PC-3 (cell line): ENCODE measurements around the gene ATP5ME. TPM values are rescaled to one million over a fixed set of nuclear protein-coding genes. Genes with fewer than 3 reads are reported as not detected.

Experiments
- ATAC-seq: fragments of 200-7000 bp; cut with Tn5 transposase; 2 replicates; pipeline ENCODE4 v1.9.1; 2020; ENCODE audit warnings: mild to moderate bottlenecking, moderate library complexity
- BruUV-seq: library from RNA; stranded (reverse); fragments of 400-500 nt; replicated peaks from 2 replicates; lab custom pipeline; 2021; lab: Mats Ljungman, UMichigan
- CTCF ChIA-PET: fragments of 300-600 bp; sonication (Branson Sonifier 250); formaldehyde crosslinking; loops from one replicate; lab custom pipeline; 2022; ENCODE audit warnings: antibody characterized with exemption; lab: Charles Lee
- POLR2A ChIA-PET: fragments of 300-600 bp; sonication (Branson Sonifier 250); formaldehyde crosslinking; loops from one replicate; lab custom pipeline; 2022; ENCODE audit warnings: antibody characterized with exemption; ENCODE audit not compliant: unreplicated experiment; lab: Charles Lee
- DNase-seq: peaks from one replicate; pipeline ENCODE4 v3.0.0-alpha.2; 2015
- H2AFZ ChIP-seq: fragments of 300-600 bp; sonication (generic); 2 replicates; pipeline ENCODE4 v1.6.0; 2016; ENCODE audit warnings: antibody characterized with exemption, low read length
- H3F3A ChIP-seq: fragments of 300-600 bp; sonication (generic); one replicate; pipeline ENCODE4 v1.6.0; 2017; ENCODE audit warnings: antibody characterized with exemption, low read length, control low read depth, mild to moderate bottlenecking; ENCODE audit not compliant: unreplicated experiment
- H3K27ac ChIP-seq: fragments of 300-600 bp; sonication (generic); 2 replicates; pipeline ENCODE4 v1.5.1; 2016; ENCODE audit warnings: mild to moderate bottlenecking, low read length
- H3K27me3 ChIP-seq: fragments of 300-600 bp; sonication (generic); 2 replicates; pipeline ENCODE4 v1.6.1; 2016; ENCODE audit warnings: low read length, mixed read lengths
- H3K36me3 ChIP-seq: fragments of 300-600 bp; sonication (generic); 2 replicates; pipeline ENCODE4 v1.6.1; 2016; ENCODE audit warnings: low read depth, mixed run types, low read length, mixed read lengths
- H3K4me1 ChIP-seq: fragments of 300-600 bp; sonication (generic); 2 replicates; pipeline ENCODE4 v1.5.1; 2016; ENCODE audit warnings: low read length; ENCODE audit not compliant: insufficient read depth
- H3K4me2 ChIP-seq: fragments of 300-600 bp; sonication (generic); 2 replicates; pipeline ENCODE4 v1.6.0; 2016; ENCODE audit warnings: low read length
- H3K4me3 ChIP-seq: fragments of 300-600 bp; sonication (generic); 2 replicates; pipeline ENCODE4 v1.5.1; 2016; ENCODE audit warnings: mild to moderate bottlenecking, low read length, mixed read lengths
- H3K79me2 ChIP-seq: fragments of 300-600 bp; sonication (generic); 2 replicates; pipeline ENCODE4 v1.6.1; 2017; ENCODE audit warnings: low read length, mixed read lengths
- H3K9ac ChIP-seq: fragments of 300-600 bp; sonication (generic); 2 replicates; pipeline ENCODE4 v1.6.0; 2016; ENCODE audit warnings: mild to moderate bottlenecking, low read length
- H3K9me2 ChIP-seq: fragments of 300-600 bp; sonication (generic); replicated peaks from 2 replicates; pipeline ENCODE4 v1.6.1; 2016; ENCODE audit warnings: mixed run types, low read length, mixed read lengths
- H3K9me3 ChIP-seq: fragments of 300-600 bp; sonication (generic); 2 replicates; pipeline ENCODE4 v1.6.1; 2016; ENCODE audit warnings: low read length, mixed read lengths
- H4K20me1 ChIP-seq: fragments of 300-600 bp; sonication (generic); 2 replicates; pipeline ENCODE4 v1.6.1; 2016; ENCODE audit warnings: low read length, mixed read lengths
- CTCF ChIP-seq: fragments of 300-600 bp; sonication (generic); conservative IDR thresholded peaks from 2 replicates; pipeline ENCODE4 v1.5.1; 2017; ENCODE audit warnings: antibody characterized with exemption, low read depth, mild to moderate bottlenecking, low read length
- EZH2 ChIP-seq: fragments of 300-600 bp; sonication (generic); IDR thresholded peaks from one replicate; pipeline ENCODE4 v1.6.1; 2017; ENCODE audit warnings: antibody characterized with exemption, mild to moderate bottlenecking, low read length; ENCODE audit not compliant: unreplicated experiment
- EZH2phosphoT487 ChIP-seq: fragments of 300-600 bp; sonication (generic); IDR thresholded peaks from 2 replicates; pipeline ENCODE4 v1.6.1; 2018; ENCODE audit warnings: mild to moderate bottlenecking, antibody characterized with exemption, low read length, borderline replicate concordance
- intact Hi-C: fragments of 100-400 bp; cut with micrococcal nuclease; formaldehyde crosslinking; loops from 2 replicates; pipeline ENCODE4 v1.9.0; 2023
- total RNA-seq: library from RNA; depleted of rRNA; stranded (reverse); fragments of >200 nt; gene quantifications from 2 replicates; pipeline ENCODE4 v1.2.3, GENCODE V29; 2014; rRNA removed

Gene ATP5ME
- total RNA-seq, 1 experiment from 2014 or later = 579 TPM

- peaks cover 5% of the 10 kb centered on the region; the same call in 1 of the 2 replicates for H3K27me3 ChIP-seq
- H3K9ac ChIP-seq = no peak overlapping the region
- ChIA-PET POLR2A (no interaction called here), CTCF (no interaction called here)
- DNase-seq (no peak), ATAC-seq (no peak)
- H3F3A ChIP-seq = no peaks in the 10 kb centered on the region
- BruUV-seq = no TSS peak
- no peaks in the 10 kb centered on the region for H4K20me1 ChIP-seq
- no peak overlapping the region for H3K27ac ChIP-seq
- H3K4me2 ChIP-seq = no peak overlapping the region
- no peak overlapping the region for H2AFZ ChIP-seq
- H3K36me3 ChIP-seq = no peaks in the 10 kb centered on the region
- H3K9me2 ChIP-seq = no peaks in the 10 kb centered on the region
- H3K4me1 ChIP-seq = no peaks in the 10 kb centered on the region
- no peak overlapping the region for H3K4me3 ChIP-seq
- no peaks in the 10 kb centered on the region for H3K79me2 ChIP-seq
- intact Hi-C loops = no loop called here
- no peak for TF ChIP-seq CTCF
- no peak for TF ChIP-seq EZH2phosphoT487
- TF ChIP-seq EZH2 = no peak
- H3K9me3 ChIP-seq = no peaks in the 10 kb centered on the region
These were observed 50.0 kb downstream of the ATP5ME start for GRCh38 chr4:623914-624566.

GRCh38 chr4:622996-623913 lies 50.8 kb downstream of the ATP5ME start:
- Histone ChIP-seq H3K4me2 (no peak overlapping the region), H3F3A (no peaks in the 10 kb centered on the region), H3K9me2 (no peaks in the 10 kb centered on the region), H4K20me1 (no peaks in the 10 kb centered on the region), H3K79me2 (no peaks in the 10 kb centered on the region), H3K36me3 (no peaks in the 10 kb centered on the region), H3K4me3 (no peak overlapping the region), H3K9ac (no peak overlapping the region), H2AFZ (no peak overlapping the region), H3K9me3 (no peaks in the 10 kb centered on the region), H3K4me1 (no peaks in the 10 kb centered on the region), H3K27me3 (peaks cover 5% of the 10 kb centered on the region; the same call in 1 of the 2 replicates), H3K27ac (no peak overlapping the region)
- ATAC-seq (no peak), DNase-seq (no peak)
- intact Hi-C loops = no loop called here
- no TSS peak for BruUV-seq
- ChIA-PET CTCF (no interaction called here), POLR2A (no interaction called here)
- TF ChIP-seq CTCF = no peak
- TF ChIP-seq EZH2phosphoT487 = no peak
- no peak for TF ChIP-seq EZH2

Other genes starting within 250 kb of the ATP5ME start
- 17.5 and 23.1 TPM in 2 replicates for gene ZNF721, start 175.1 kb downstream of the ATP5ME start, total RNA-seq
- gene PIGG, start 175.1 kb downstream of the ATP5ME start, total RNA-seq = 21.2 and 27.9 TPM in 2 replicates
- gene TMEM271, start 98.0 kb downstream of the ATP5ME start, total RNA-seq = not detected in 2 replicates
- not detected in 2 replicates for gene PDE6B, start 48.7 kb downstream of the ATP5ME start, total RNA-seq
- 11.3 and 15.2 TPM in 2 replicates for gene MYL5, start 266 bp upstream of the ATP5ME start, total RNA-seq
- not detected in 2 replicates for gene SLC49A3, start 14.9 kb upstream of the ATP5ME start, total RNA-seq
- gene PCGF3, start 31.6 kb upstream of the ATP5ME start, total RNA-seq = 31.5 and 49.5 TPM in 2 replicates
- gene CPLX1, start 151.9 kb upstream of the ATP5ME start, total RNA-seq = 0.87 and 2.6 TPM in 2 replicates